D721Med (cell line): ENCODE results near the gene EFR3B.

Experiments used
- DNase-seq: peaks from one replicate; pipeline ENCODE4 v3.0.0; 2011; ENCODE audit warnings: low spot score; ENCODE audit not compliant: insufficient read length
- FAIRE-seq: peaks from 2 replicates; lab custom pipeline; 2011; peaks lifted over from hg19 to GRCh38; lab: Jason Lieb, UNC
- TF ChIP-seq, protein P1 (sequence below): IDR thresholded peaks from 2 replicates; pipeline ENCODE4 v1.5.1; 2012; ENCODE audit warnings: mild to moderate bottlenecking, control low read depth; ENCODE audit not compliant: insufficient read depth; ENCODE audit errors: missing control alignments

The EFR3B gene

DNA sequence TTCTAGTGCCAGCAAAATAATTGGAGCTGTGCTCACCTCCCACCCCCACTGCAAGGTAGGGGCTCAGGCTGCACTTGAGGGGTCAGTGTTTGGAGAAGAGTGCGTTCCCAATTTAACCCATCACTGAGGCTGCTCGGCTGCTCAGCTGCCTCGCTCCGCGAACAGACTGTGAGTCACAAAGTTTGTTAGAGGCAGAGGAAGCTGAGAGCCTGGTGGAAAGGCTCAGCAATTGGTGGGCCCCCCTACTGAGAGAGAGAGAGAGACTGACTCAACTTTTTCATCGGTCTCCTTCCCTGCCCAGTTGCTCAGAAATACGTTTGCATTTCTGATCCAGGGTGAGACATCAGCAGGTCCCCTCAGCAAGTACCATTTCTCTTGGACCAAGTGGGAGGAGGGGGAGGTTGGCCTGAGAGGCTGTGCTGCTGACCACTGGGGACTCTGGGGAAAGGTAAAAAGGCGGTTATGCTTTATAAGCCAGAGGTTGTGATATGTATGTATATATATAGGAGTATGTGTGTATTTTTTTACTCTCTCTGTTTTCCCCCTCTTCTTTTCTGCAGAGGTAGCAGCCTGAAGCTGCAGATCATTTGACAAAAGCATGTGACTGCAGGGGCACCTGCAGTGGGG lies 1.5 kb downstream of the EFR3B start:
- DNase-seq: no peak
- no peak for FAIRE-seq
- TF ChIP-seq, protein P1, sequence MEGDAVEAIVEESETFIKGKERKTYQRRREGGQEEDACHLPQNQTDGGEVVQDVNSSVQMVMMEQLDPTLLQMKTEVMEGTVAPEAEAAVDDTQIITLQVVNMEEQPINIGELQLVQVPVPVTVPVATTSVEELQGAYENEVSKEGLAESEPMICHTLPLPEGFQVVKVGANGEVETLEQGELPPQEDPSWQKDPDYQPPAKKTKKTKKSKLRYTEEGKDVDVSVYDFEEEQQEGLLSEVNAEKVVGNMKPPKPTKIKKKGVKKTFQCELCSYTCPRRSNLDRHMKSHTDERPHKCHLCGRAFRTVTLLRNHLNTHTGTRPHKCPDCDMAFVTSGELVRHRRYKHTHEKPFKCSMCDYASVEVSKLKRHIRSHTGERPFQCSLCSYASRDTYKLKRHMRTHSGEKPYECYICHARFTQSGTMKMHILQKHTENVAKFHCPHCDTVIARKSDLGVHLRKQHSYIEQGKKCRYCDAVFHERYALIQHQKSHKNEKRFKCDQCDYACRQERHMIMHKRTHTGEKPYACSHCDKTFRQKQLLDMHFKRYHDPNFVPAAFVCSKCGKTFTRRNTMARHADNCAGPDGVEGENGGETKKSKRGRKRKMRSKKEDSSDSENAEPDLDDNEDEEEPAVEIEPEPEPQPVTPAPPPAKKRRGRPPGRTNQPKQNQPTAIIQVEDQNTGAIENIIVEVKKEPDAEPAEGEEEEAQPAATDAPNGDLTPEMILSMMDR: no peak

DNA sequence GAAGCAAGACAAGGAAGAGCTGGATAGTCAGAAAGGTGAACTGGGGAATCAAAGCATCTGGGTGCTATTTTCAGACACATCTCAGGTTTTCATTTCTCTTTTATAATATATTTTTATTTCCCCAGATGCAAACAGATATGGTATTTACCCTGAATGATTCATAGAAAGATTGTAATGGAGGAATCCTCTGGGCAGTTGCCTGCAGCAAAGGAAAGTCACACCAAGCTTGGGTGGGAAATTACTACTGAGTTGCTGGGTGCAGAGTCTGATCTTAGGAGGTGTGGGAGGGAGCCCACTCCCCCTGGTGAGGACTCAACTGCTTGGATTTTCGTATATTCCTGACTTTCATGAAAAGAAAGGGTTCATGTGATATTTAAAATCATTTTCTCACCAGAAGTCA lies 2.1 kb downstream of the EFR3B start:
- DNase-seq: no peak
- no peak for FAIRE-seq
- TF ChIP-seq, protein P1: no peak

DNA sequence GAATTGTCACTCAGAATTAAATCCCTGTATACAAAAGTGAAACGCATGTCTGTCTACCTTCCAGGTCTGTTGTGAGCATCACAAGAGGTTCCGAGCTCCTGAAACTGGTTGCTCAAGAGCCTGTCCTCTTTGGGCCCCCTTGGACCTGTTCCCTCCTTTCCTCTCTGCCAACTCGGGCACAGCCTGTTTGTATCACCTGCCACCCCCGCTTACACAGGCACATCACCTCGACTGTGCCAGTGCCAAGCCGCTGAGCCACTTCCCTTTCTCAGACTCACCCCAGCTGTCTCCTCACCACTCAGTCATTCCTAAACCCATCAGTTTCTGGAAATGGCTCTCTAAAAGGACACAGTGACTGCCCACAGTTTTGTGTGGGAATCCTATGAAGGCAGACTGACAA lies 3.1 kb downstream of the EFR3B start:
- FAIRE-seq (no peak), DNase-seq (no peak)
- TF ChIP-seq, protein P1: no peak

DNA sequence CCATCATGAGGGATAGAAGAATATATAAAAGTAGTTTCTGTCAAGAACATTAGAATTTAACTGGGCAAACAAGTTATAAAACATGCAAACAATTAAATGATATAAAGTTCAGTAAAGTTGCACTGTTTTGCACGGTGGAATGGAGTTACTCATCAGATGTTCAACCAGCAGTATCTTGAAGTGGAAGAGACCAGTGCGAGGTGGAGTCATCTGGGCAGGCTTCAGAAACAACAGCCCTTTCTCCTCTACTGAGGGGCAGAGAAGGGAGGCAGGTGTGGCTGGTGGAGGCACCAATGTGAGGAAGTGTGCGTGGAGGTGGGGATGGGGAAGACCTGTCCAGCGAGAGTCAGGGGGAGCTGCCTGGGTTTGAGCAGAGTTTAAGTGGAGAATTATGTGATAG lies 7.5 kb downstream of the EFR3B start:
- DNase-seq: no peak
- TF ChIP-seq, protein P1: no peak
- FAIRE-seq: no peak

DNA sequence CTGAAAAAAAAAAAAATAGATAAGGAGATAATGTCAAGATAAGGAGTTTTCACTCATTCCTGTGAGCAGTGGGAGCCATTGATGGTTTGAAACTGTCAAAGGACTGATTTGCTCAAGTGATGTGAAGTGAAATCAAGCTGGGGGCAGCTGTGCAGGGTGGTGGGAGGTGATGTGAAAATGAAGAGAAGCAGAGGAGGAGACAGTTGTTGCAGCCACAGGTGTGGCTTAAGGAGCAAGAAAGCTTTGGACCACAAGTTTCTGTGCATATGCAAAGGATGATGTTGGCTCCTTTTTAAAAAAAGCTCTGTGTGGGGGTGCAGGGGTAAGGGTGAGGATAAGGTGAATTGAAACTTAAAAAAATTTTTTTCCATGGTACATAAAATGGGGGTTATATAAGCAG lies 8.3 kb downstream of the EFR3B start:
- no peak for DNase-seq
- TF ChIP-seq, protein P1: no peak
- no peak for FAIRE-seq

DNA sequence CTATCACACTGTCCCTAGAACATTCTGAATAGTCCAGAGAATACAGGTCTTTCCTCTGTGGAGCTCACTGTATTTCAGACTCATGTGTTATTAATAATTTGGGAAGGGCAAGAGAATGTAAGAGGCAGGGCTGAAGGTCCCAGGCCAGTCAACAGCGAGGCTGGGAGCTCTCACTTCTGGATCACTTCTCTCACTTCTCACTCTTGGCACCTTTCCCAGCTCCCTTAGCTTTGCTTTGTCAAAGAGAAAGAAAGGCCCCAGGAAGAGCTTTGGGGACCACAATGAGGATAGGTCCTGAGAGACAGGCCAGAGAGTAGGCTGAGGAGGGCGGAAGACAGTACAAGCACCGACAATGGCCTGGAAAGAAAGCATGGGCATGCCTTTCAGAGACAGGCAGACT lies 11.2 kb downstream of the EFR3B start:
- FAIRE-seq (no peak), DNase-seq (no peak)

DNA sequence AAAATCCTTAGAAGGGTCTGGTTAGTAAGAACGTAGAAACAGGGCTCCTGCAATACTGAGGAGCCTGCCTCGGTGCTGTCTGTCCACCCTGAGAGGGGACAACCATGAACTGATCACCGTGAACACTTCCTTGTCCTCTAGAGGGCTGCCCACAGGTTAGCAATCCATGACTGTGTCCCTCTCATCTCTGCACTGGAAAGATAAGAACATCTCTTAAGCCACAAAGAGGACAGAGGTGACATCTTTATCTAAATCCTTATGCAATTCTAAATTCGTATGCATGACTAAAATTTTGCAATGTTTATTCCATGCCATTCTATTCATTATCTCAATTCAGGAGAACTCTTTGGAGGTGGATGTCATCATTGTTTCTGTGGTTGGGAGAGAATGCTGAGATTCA lies 12.8 kb downstream of the EFR3B start:
- DNase-seq (no peak), FAIRE-seq (no peak)
- TF ChIP-seq, protein P1: no peak

More for the DNA sequence above, 11.2 kb downstream of the EFR3B start:
- TF ChIP-seq, protein P1: no peak
